Neural progenitor cell (in vitro differentiated cells): Measurements from ENCODE around the gene RUNX1. TPM values are rescaled to one million over a fixed set of nuclear protein-coding genes. Genes with fewer than 3 reads are reported as not detected.

Source experiments
- DNase-seq: peaks from one replicate; pipeline ENCODE4 v3.0.0-alpha.2; 2016; ENCODE audit warnings: low spot score
- H2AFZ ChIP-seq: fragments of 200-600 bp; sonication (generic); replicated peaks from 2 replicates; pipeline ENCODE4 v1.6.1; 2016; ENCODE audit warnings: antibody characterized with exemption
- H3F3A ChIP-seq: fragments of 200-600 bp; sonication (generic); 2 replicates; pipeline ENCODE4 v1.6.1; 2016; ENCODE audit warnings: antibody characterized with exemption, low read depth
- H3K27ac ChIP-seq: fragments of 200-600 bp; sonication (generic); 2 replicates; pipeline ENCODE4 v1.5.1; 2016; ENCODE audit warnings: mild to moderate bottlenecking
- H3K27me3 ChIP-seq: fragments of 200-600 bp; sonication (generic); 2 replicates; pipeline ENCODE4 v1.6.1; 2016; ENCODE audit warnings: mild to moderate bottlenecking, moderate library complexity
- H3K36me3 ChIP-seq: fragments of 200-600 bp; sonication (generic); 2 replicates; pipeline ENCODE4 v1.5.1; 2016
- H3K4me1 ChIP-seq: fragments of 200-600 bp; sonication (generic); 2 replicates; pipeline ENCODE4 v1.6.1; 2016; ENCODE audit warnings: mixed run types
- H3K4me2 ChIP-seq: fragments of 200-600 bp; sonication (generic); 2 replicates; pipeline ENCODE4 v1.6.1; 2016
- H3K4me3 ChIP-seq: fragments of 200-600 bp; sonication (generic); 2 replicates; pipeline ENCODE4 v1.5.1; 2016
- H3K79me2 ChIP-seq: fragments of 200-600 bp; sonication (generic); 2 replicates; pipeline ENCODE4 v1.6.1; 2016; ENCODE audit warnings: low read depth
- H3K9ac ChIP-seq: fragments of 200-600 bp; sonication (generic); 2 replicates; pipeline ENCODE4 v1.6.1; 2016
- H3K9me3 ChIP-seq: fragments of 200-600 bp; sonication (generic); 2 replicates; pipeline ENCODE4 v1.5.1; 2016; ENCODE audit warnings: low read depth
- H4K20me1 ChIP-seq: fragments of 200-600 bp; sonication (generic); 2 replicates; pipeline ENCODE4 v1.6.1; 2016; ENCODE audit warnings: low read depth
- H3K27ac Mint-ChIP-seq: 3 replicates; pipeline ENCODE4 v1.8.0; 2021; ENCODE audit warnings: mixed read lengths
- H3K27me3 Mint-ChIP-seq: 2 replicates; pipeline ENCODE4 v1.8.0; 2022; ENCODE audit warnings: low read depth, mild to moderate bottlenecking, inconsistent platforms, moderate library complexity, mixed read lengths; ENCODE audit not compliant: insufficient read depth
- H3K36me3 Mint-ChIP-seq: 3 replicates; pipeline ENCODE4 v1.8.0; 2021; ENCODE audit warnings: mixed read lengths
- H3K4me1 Mint-ChIP-seq: 3 replicates; pipeline ENCODE4 v1.8.0; 2021; ENCODE audit warnings: mixed read lengths
- H3K4me3 Mint-ChIP-seq: 3 replicates; pipeline ENCODE4 v1.8.0; 2021; ENCODE audit warnings: mild to moderate bottlenecking, moderate library complexity, mixed read lengths
- H3K9me3 Mint-ChIP-seq: 3 replicates; pipeline ENCODE4 v1.8.0; 2020; ENCODE audit warnings: mixed read lengths
- EZH2 ChIP-seq: fragments of 200-600 bp; sonication (generic); IDR thresholded peaks from 2 replicates; pipeline ENCODE4 v1.6.1; 2017; ENCODE audit warnings: antibody characterized with exemption, mild to moderate bottlenecking, moderate library complexity
- EZH2phosphoT487 ChIP-seq: fragments of 200-600 bp; sonication (generic); IDR thresholded peaks from 2 replicates; pipeline ENCODE4 v1.6.1; 2017; ENCODE audit warnings: antibody characterized with exemption
- total RNA-seq: library from RNA; depleted of rRNA; stranded (reverse); fragments of >200 nt; gene quantifications from 2 replicates; pipeline ENCODE4 v1.2.3, GENCODE V29; 2015; ENCODE audit warnings: low replicate concordance
- TF ChIP-seq, protein P1 (sequence below): fragments of 200-600 bp; sonication (generic); IDR thresholded peaks from 2 replicates; pipeline ENCODE4 v1.5.1; 2017; ENCODE audit warnings: antibody characterized with exemption, mild to moderate bottlenecking

RUNX1 gene
- total RNA-seq, 1 donor from 2014 or later, result 0.09 TPM

GRCh38 chr21:34814529-34814951 is 234.6 kb downstream of the RUNX1 start:
- TF ChIP-seq EZH2phosphoT487 (no peak), EZH2 (no peak)
- TF ChIP-seq, protein P1, sequence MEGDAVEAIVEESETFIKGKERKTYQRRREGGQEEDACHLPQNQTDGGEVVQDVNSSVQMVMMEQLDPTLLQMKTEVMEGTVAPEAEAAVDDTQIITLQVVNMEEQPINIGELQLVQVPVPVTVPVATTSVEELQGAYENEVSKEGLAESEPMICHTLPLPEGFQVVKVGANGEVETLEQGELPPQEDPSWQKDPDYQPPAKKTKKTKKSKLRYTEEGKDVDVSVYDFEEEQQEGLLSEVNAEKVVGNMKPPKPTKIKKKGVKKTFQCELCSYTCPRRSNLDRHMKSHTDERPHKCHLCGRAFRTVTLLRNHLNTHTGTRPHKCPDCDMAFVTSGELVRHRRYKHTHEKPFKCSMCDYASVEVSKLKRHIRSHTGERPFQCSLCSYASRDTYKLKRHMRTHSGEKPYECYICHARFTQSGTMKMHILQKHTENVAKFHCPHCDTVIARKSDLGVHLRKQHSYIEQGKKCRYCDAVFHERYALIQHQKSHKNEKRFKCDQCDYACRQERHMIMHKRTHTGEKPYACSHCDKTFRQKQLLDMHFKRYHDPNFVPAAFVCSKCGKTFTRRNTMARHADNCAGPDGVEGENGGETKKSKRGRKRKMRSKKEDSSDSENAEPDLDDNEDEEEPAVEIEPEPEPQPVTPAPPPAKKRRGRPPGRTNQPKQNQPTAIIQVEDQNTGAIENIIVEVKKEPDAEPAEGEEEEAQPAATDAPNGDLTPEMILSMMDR, result no peak
- Mint-ChIP-seq H3K36me3 (no peaks in the 10 kb centered on the region), H3K4me3 (no peak overlapping the region), H3K27ac (no peak overlapping the region), H3K27me3 (peaks cover 8% of the 10 kb centered on the region), H3K4me1 (peaks cover 34% of the 10 kb centered on the region), H3K9me3 (no peaks in the 10 kb centered on the region)
- no peak for DNase-seq
- no peak overlapping the region for H3K9ac ChIP-seq
- H3K79me2 ChIP-seq, result no peaks in the 10 kb centered on the region
- no peak overlapping the region for H2AFZ ChIP-seq
- H3K4me2 ChIP-seq, result no peak overlapping the region
- H3K36me3 ChIP-seq, result no peaks in the 10 kb centered on the region
- no peaks in the 10 kb centered on the region for H4K20me1 ChIP-seq
- peaks cover 22% of the 10 kb centered on the region for H3K4me1 ChIP-seq
- no peak overlapping the region for H3K27ac ChIP-seq
- H3F3A ChIP-seq, result no peaks in the 10 kb centered on the region
- no peaks in the 10 kb centered on the region for H3K9me3 ChIP-seq
- H3K27me3 ChIP-seq, result no peaks in the 10 kb centered on the region
- no peak overlapping the region for H3K4me3 ChIP-seq

DNA sequence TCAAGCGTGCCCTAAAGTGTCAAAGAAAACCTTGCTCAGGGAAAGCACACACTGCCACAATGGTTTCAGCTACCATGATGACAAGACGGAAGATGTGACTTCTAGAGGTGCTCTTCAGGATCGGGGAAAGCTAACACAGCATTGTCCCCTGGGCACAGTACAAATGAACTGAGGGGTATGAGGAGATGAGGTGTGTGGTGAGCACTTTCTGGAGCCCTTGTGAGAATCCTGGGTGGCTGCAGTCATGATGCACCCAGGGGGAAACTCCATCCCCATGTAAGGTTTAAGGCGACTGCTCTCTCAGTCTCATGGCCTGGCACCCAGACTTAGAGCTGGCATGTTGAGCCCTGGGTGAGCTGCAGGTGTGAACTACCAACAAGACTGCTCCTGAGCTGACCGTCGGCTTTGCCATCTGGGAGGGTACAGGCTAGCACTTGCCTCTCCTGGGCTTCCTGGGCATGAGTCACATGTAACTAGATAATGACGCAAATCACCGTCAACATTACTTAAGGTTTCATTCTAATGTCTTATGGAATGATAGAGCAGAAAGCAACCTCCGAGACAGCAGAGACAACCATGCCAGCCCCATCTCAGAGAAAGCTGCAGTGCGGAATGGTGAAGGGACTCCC is 235.7 kb downstream of the RUNX1 start:
- Mint-ChIP-seq H3K36me3 (no peaks in the 10 kb centered on the region), H3K4me3 (no peak overlapping the region), H3K27me3 (peaks cover 3% of the 10 kb centered on the region), H3K9me3 (no peaks in the 10 kb centered on the region), H3K27ac (no peak overlapping the region), H3K4me1 (peaks cover 30% of the 10 kb centered on the region)
- Histone ChIP-seq H4K20me1 (no peaks in the 10 kb centered on the region), H3K79me2 (no peaks in the 10 kb centered on the region), H3K4me3 (no peak overlapping the region), H3K4me1 (peaks cover 22% of the 10 kb centered on the region), H3F3A (no peaks in the 10 kb centered on the region), H3K27me3 (no peaks in the 10 kb centered on the region), H3K36me3 (no peaks in the 10 kb centered on the region), H3K27ac (no peak overlapping the region), H2AFZ (no peak overlapping the region), H3K9ac (no peak overlapping the region), H3K9me3 (no peaks in the 10 kb centered on the region), H3K4me2 (no peak overlapping the region)
- TF ChIP-seq EZH2phosphoT487 (no peak), EZH2 (no peak)
- TF ChIP-seq, protein P1, result no peak
- DNase-seq, result no peak

- Histone ChIP-seq H3K27ac (no peak overlapping the region), H3F3A (no peaks in the 10 kb centered on the region), H4K20me1 (no peaks in the 10 kb centered on the region), H3K27me3 (no peaks in the 10 kb centered on the region), H2AFZ (no peak overlapping the region), H3K9me3 (no peaks in the 10 kb centered on the region), H3K4me2 (no peak overlapping the region), H3K4me3 (no peak overlapping the region), H3K9ac (no peak overlapping the region), H3K36me3 (no peaks in the 10 kb centered on the region), H3K79me2 (no peaks in the 10 kb centered on the region), H3K4me1 (peaks cover 16% of the 10 kb centered on the region)
- Mint-ChIP-seq H3K27me3 (peaks cover 3% of the 10 kb centered on the region), H3K4me1 (peaks cover 26% of the 10 kb centered on the region), H3K9me3 (no peaks in the 10 kb centered on the region), H3K36me3 (no peaks in the 10 kb centered on the region), H3K27ac (no peak overlapping the region), H3K4me3 (no peak overlapping the region)
- TF ChIP-seq, protein P1, result no peak
- TF ChIP-seq EZH2, result no peak
- no peak for TF ChIP-seq EZH2phosphoT487
- DNase-seq, result no peak
Measured at GRCh38 chr21:34812504-34813265, 236.4 kb downstream of the RUNX1 start.
